Gastroesophageal sphincter (tissue), 4 donors: ENCODE results near the gene CDYL. TPM values are rescaled to one million over a fixed set of nuclear protein-coding genes. Genes with fewer than 3 reads are reported as not detected.
A peak's percentile ranks its signal among the peaks of the same experiment; 100 is the strongest.

ENCODE experiments used
- ATAC-seq: fragments of 150-250 bp; one replicate; pipeline ENCODE4 v1.9.1; 2016; ENCODE audit warnings: mild to moderate bottlenecking, moderate library complexity
- H3K27ac ChIP-seq, 4 donors: fragments of 200-600 bp; sonication (generic) in 3 of 4; 1 replicate in 3 of 4; 2 replicates in 1 of 4; pipeline ENCODE4 v1.5.1; 2016 to 2019
- H3K27me3 ChIP-seq: fragments of 200-600 bp; sonication (generic); one replicate; pipeline ENCODE4 v1.5.1; 2019
- H3K36me3 ChIP-seq, 2 donors: fragments of 200-600 bp; sonication (generic); one replicate each; pipeline ENCODE4 v1.5.1; 2019; ENCODE audit warnings: control low read depth in 1 of 2
- H3K4me1 ChIP-seq, 3 donors: fragments of 200-600 bp; sonication (generic); 1 replicate in 2 of 3; 2 replicates in 1 of 3; pipeline ENCODE4 v1.5.1; 2016 to 2019; ENCODE audit warnings: control low read depth in 2 of 3
- H3K4me3 ChIP-seq, 2 donors: fragments of 200-600 bp; sonication (generic); one replicate each; pipeline ENCODE4 v1.5.1; 2019; ENCODE audit warnings: mild to moderate bottlenecking in 1 of 2, moderate library complexity in 1 of 2
- H3K9me3 ChIP-seq, 3 donors: fragments of 200-600 bp; sonication (generic); one replicate each; pipeline ENCODE4 v1.5.1; 2017 to 2019; ENCODE audit warnings: control low read depth in 2 of 3
- EP300 ChIP-seq: sonication (generic); formaldehyde crosslinking; IDR thresholded peaks from one replicate; pipeline ENCODE4 v1.6.1; 2017; ENCODE audit warnings: antibody characterized with exemption, mild to moderate bottlenecking
- POLR2A ChIP-seq, 2 donors: fragments of 450-650 bp; IDR thresholded peaks; one replicate each; pipeline ENCODE4 v1.6.1; 2017; ENCODE audit warnings: antibody characterized with exemption in 2 of 2, mild to moderate bottlenecking in 2 of 2, moderate library complexity in 1 of 2
- POLR2AphosphoS5 ChIP-seq: sonication (generic); formaldehyde crosslinking; IDR thresholded peaks from one replicate; pipeline ENCODE4 v1.6.1; 2017; ENCODE audit warnings: antibody characterized with exemption
- WGBS, 2 donors: methylation state at CpG; one replicate each; pipeline ENCODE4 v1.1.5; 2018; ENCODE audit warnings: low coverage in 1 of 2; 5-methylcytosine and 5-hydroxymethylcytosine counted together
- total RNA-seq, 4 donors: library from RNA; depleted of rRNA; stranded (reverse); fragments of >200 nt; gene quantifications; one replicate each; pipeline ENCODE4 v1.1.0, GENCODE V29; 2016
- TF ChIP-seq, protein P1 (sequence below), 4 experiments: fragments of 200-600 bp in 2 of 4; fragments of 450-650 bp in 2 of 4; sonication (generic) in 1 of 4; IDR thresholded peaks; one replicate each; pipeline ENCODE4 v1.5.1; 2017 to 2019; ENCODE audit warnings: antibody characterized with exemption in 4 of 4, mild to moderate bottlenecking in 2 of 4, moderate library complexity in 2 of 4

Gene CDYL
- total RNA-seq, 4 donors from 2014 or later, result 32.0 to 68.3 (median 54.0) TPM

DNA sequence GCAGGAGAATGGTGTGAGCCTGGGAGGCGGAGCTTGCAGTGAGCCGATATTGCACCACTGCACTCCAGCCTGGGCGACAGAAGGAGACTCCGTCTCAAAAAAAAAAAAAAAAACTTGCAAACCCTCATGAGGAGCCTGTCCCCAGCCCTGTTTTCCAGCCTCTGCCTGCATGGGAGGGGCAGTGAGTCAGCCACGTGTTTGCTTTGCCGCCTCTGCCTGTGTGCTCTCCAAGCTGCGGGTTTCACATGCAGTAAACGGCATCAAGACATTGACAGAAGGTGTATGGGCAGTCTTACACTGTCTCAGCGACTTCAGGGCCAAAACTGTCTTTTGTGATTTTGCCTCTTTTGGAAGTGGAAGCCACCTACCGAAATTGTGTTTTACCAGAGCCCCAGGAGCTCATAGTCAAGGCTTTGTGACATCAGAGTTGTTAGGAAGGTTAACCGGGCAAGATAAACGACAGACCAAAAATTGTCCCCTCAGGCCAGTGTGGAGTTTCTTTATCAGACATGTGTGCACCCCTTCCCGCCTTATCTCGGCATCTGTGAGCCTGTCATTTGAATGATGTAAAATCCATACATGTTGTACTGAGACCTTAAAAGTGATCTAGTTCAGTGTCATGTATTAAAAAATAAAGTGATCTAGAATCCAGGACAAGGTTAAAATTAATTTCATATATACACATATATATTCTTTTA lies 174.8 kb downstream of the CDYL start:
- Histone ChIP-seq H3K27ac (no peak overlapping the region), H3K4me3 (no peak overlapping the region), H3K4me1 (no peaks in the 10 kb centered on the region), H3K27me3 (no peaks in the 10 kb centered on the region), H3K9me3 (no peaks in the 10 kb centered on the region), H3K36me3 (peaks cover 0 to 87% of the 10 kb centered on the region in 2 donors)
- 91 to 94% methylated on average over 8 to 13 of the region's 14 CpGs for whole genome bisulfite sequencing, 2 donors
- ATAC-seq, result no peak
- no peak for TF ChIP-seq POLR2AphosphoS5
- TF ChIP-seq POLR2A (IDR thresholded peaks at IDR 0.05), result no peak
- no peak for TF ChIP-seq EP300
- TF ChIP-seq, protein P1, sequence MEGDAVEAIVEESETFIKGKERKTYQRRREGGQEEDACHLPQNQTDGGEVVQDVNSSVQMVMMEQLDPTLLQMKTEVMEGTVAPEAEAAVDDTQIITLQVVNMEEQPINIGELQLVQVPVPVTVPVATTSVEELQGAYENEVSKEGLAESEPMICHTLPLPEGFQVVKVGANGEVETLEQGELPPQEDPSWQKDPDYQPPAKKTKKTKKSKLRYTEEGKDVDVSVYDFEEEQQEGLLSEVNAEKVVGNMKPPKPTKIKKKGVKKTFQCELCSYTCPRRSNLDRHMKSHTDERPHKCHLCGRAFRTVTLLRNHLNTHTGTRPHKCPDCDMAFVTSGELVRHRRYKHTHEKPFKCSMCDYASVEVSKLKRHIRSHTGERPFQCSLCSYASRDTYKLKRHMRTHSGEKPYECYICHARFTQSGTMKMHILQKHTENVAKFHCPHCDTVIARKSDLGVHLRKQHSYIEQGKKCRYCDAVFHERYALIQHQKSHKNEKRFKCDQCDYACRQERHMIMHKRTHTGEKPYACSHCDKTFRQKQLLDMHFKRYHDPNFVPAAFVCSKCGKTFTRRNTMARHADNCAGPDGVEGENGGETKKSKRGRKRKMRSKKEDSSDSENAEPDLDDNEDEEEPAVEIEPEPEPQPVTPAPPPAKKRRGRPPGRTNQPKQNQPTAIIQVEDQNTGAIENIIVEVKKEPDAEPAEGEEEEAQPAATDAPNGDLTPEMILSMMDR (IDR thresholded peaks at IDR 0.05), result no peak

DNA sequence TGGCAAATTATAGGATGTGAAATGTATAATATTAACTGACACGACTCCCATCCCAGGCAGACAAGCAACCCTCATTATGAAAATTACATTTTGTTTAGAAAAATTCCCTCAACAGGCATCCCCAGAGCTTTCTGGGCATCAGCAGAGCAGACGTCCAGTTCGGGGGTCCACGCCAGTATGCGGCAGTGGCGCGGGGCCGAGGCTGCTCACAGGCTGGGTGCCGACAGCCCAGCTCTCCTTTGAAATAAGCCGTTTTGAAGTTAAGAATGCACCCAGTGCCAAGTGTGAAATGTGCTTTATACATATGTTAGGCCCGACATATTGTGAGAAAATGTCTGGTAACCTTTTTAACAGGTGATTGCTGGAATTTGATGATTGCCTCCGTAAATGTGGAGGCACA lies 177.2 kb downstream of the CDYL start:
- Histone ChIP-seq H3K27ac (no peak overlapping the region), H3K27me3 (no peaks in the 10 kb centered on the region), H3K4me1 (no peaks in the 10 kb centered on the region), H3K4me3 (no peak overlapping the region), H3K36me3 (peaks cover 0 to 67% of the 10 kb centered on the region in 2 donors), H3K9me3 (no peaks in the 10 kb centered on the region)
- 89 to 94% methylated on average over 3 to 8 of the region's 12 CpGs for WGBS, 2 donors
- TF ChIP-seq, protein P1 (IDR thresholded peaks at IDR 0.05), result no peak
- TF ChIP-seq POLR2AphosphoS5 (no peak), EP300 (no peak), POLR2A (IDR thresholded peaks at IDR 0.05) (no peak)
- ATAC-seq, result no peak

DNA sequence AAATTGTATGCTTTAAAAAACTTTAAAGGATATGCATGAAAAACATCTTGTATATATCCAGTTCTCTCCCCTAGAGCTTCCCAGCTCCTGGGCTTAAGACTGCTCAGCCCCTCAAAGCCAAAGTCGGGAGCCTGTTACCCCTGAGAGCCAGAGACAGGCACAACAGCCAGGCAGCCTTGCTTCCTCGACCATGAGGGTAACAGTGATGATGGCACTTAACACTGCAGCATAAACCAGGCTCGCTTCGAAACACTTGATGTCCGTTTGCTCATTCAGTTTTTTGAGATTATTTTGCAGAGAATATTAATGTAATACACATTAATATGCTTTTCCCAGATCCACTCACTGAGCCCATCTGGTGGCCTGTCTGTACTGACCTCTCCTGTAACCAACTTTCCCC lies 180.4 kb downstream of the CDYL start:
- H3K27me3 ChIP-seq, result no peaks in the 10 kb centered on the region
- 83 to 84% methylated on average over 3 to 5 of the region's 5 CpGs for WGBS, 2 donors
- no peak for ATAC-seq

DNA sequence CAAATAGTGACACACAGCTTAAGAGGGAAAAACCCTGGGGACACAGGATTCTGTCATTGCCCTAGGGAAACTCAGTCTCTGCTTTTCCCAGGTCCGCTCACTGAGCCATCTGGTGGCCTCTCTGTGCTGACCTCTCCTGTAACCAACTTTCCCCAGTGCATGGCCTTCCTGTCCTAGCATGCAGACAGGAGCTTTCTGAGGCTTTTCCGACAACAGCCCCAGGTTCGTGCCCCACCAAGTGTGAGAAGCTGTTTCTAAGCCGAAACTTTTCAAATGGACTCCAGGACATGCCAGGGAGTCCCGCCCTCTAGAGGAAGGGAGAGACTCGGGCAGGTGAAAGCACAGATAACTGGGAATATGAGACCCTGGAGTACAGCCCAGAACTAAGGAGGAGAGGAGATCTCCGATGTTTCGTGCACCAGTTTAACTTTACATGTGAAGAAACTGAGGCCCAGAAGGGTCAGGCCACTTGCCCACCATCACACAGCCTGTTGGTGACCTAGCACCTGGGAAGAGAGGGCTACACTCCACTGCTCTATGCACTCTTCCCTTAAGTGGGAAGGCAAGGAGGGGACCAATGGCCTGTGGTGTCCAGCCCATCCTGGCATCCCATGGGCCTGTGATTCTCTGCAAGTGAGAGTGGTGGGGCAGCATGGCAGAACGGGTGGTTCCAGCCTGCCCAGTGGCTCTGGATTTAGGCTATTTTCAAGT lies 181.5 kb downstream of the CDYL start:
- TF ChIP-seq POLR2A (IDR thresholded peaks at IDR 0.05), result no peak
- TF ChIP-seq, protein P1 (IDR thresholded peaks at IDR 0.05), result peak in 1 of 4 experiments; percentile 26
- TF ChIP-seq EP300, result no peak
- TF ChIP-seq POLR2AphosphoS5, result no peak
- Histone ChIP-seq H3K27me3 (no peaks in the 10 kb centered on the region), H3K27ac (no peak overlapping the region), H3K36me3 (peaks cover 0 to 33% of the 10 kb centered on the region in 2 donors), H3K4me3 (no peak overlapping the region), H3K4me1 (no peaks in the 10 kb centered on the region), H3K9me3 (no peaks in the 10 kb centered on the region)
- no peak for ATAC-seq
- 64 to 82% methylated on average over 2 to 7 of the region's 9 CpGs for whole genome bisulfite sequencing, 2 donors

More for the DNA sequence above, 180.4 kb downstream of the CDYL start:
- Histone ChIP-seq H3K36me3 (peaks cover 0 to 42% of the 10 kb centered on the region in 2 donors), H3K4me3 (no peak overlapping the region), H3K27ac (no peak overlapping the region), H3K9me3 (no peaks in the 10 kb centered on the region), H3K4me1 (no peaks in the 10 kb centered on the region)
- TF ChIP-seq, protein P1 (IDR thresholded peaks at IDR 0.05), result no peak
- no peak for TF ChIP-seq POLR2A (IDR thresholded peaks at IDR 0.05)

DNA sequence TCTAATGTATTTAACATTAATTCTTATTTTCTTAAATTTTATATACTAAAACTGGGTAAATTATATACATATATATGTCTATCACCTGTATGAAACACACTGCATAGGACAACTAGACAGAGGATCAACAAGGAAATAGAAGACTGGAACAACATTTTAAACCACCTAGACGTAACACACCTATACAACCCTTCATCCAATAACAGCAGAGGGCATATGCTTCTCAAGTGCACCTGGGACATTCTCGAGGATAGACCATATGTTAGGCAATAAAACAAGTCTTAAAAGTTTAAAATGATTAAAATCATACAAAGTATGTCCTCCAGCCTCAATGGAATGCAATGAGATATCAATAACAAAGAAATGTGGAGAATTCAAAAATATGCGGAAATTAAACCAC lies 182.4 kb downstream of the CDYL start:
- ATAC-seq, result no peak
- H3K27ac ChIP-seq, result no peak overlapping the region
- peaks cover 0 to 24% of the 10 kb centered on the region in 2 donors for H3K36me3 ChIP-seq
- H3K4me1 ChIP-seq, result no peaks in the 10 kb centered on the region
- H3K27me3 ChIP-seq, result no peaks in the 10 kb centered on the region
- H3K9me3 ChIP-seq, result no peaks in the 10 kb centered on the region
- 78 to 80% methylated on average over 3 of the region's 3 CpGs for WGBS, 2 donors
- H3K4me3 ChIP-seq, result no peak overlapping the region
- TF ChIP-seq, protein P1 (IDR thresholded peaks at IDR 0.05), result no peak
- TF ChIP-seq EP300 (no peak), POLR2AphosphoS5 (no peak), POLR2A (IDR thresholded peaks at IDR 0.05) (no peak)
